Ovary (tissue), 9 donors: ENCODE measurements around the gene CFAP299. TPM values are rescaled to one million over a fixed set of nuclear protein-coding genes. Genes with fewer than 3 reads are reported as not detected.

Experiments used
- DNase-seq, 5 donors: peaks; one replicate each; pipeline ENCODE4 v3.0.0-alpha.2; 2019 to 2020
- H3K27ac ChIP-seq, 2 donors: fragments of 200-600 bp; one replicate each; pipeline versions ENCODE4 v1.5.1 to v1.8.0; 2019 to 2022
- H3K27me3 ChIP-seq: fragments of 200-600 bp; one replicate; pipeline ENCODE4 v1.8.0; 2022
- H3K36me3 ChIP-seq: fragments of 200-600 bp; sonication (generic); one replicate; pipeline ENCODE4 v1.5.1; 2019
- H3K4me1 ChIP-seq: one replicate; pipeline ENCODE4 v1.8.1; 2013; ENCODE audit warnings: mild to moderate bottlenecking, moderate library complexity; ENCODE audit not compliant: insufficient read depth
- H3K4me3 ChIP-seq: fragments of 200-600 bp; sonication (generic); one replicate; pipeline ENCODE4 v1.5.1; 2017
- H3K9me3 ChIP-seq, 2 donors: fragments of 200-600 bp in 1 of 2; sonication (generic) in 1 of 2; one replicate each; pipeline versions ENCODE4 v1.5.1 to v1.8.1; 2013 to 2019; ENCODE audit warnings: mild to moderate bottlenecking in 1 of 2, moderate library complexity in 1 of 2
- CTCF ChIP-seq, 3 donors: fragments of 450-650 bp in 2 of 3; fragments of 200-600 bp in 1 of 3; IDR thresholded peaks; one replicate each; pipeline versions ENCODE4 v1.5.1 to v1.8.0; 2016 to 2022; ENCODE audit warnings: antibody characterized with exemption in 3 of 3, mild to moderate bottlenecking in 1 of 3
- EP300 ChIP-seq: sonication (generic); formaldehyde crosslinking; IDR thresholded peaks from one replicate; pipeline ENCODE4 v1.6.1; 2017; ENCODE audit warnings: antibody characterized with exemption
- POLR2A ChIP-seq: fragments of 450-650 bp; IDR thresholded peaks from one replicate; pipeline ENCODE4 v1.6.1; 2017; ENCODE audit warnings: antibody characterized with exemption, mild to moderate bottlenecking, moderate library complexity
- WGBS, 3 donors: extraction: QIAGEN DNeasy Blood & Tissue Kit in 1 of 3; methylation state at CpG; one replicate each; pipeline versions ENCODE4 v1.1.5 to v1.1.7; 2013 to 2017; 5-methylcytosine and 5-hydroxymethylcytosine counted together
- intact Hi-C, 4 donors: fragments of 100-400 bp; cut with DNase I; formaldehyde crosslinking; loops; one replicate each; pipeline versions ENCODE4 v1.11.0 to v1.15.1; 2022 to 2023
- polyA plus RNA-seq, 2 donors: library from polyadenylated mRNA; stranded (reverse); fragments of 200-250 nt in 1 of 2; fragments of 350-450 nt in 1 of 2; fragmentation: Illumina TruSeq in 1 of 2; extraction: RNeasy Lipid Tissue Mini Kit (QIAGEN cat#74804) in 1 of 2; gene quantifications; one replicate each; pipeline ENCODE4 v1.2.3, GENCODE V29; 2013 to 2014
- total RNA-seq, 7 donors: library from RNA; depleted of rRNA in 2 of 7; stranded (reverse); fragments of >200 nt in 2 of 7; fragmentation: NEBNext Ultra II Directional in 3 of 7; extraction: Animal tissue kit (Norgen Biotek cat#: 25700) in 3 of 7; gene quantifications; one replicate each; pipeline versions ENCODE4 v1.1.0 to v1.2.4, GENCODE V29; 2016 to 2023
- donor health status: DM: no; HTN: no; CAD: no; lungs with moderate emphysema.
- donor health status: DM: no; HTN: no; CAD: no.
- donor health status: Bipolar disorder and iron deficiency.
- donor health status: DM: yes; HTN: yes; CAD: no.
- donor health status: DM: no; HTN: no; CAD: no.
- donor health status: DM: yes; HTN: yes; CAD: no.

Gene CFAP299
- total and polyA plus RNA-seq, 9 donors, result 0.32 to 17.0 (median 0.97) TPM; not detected in 2

DNA sequence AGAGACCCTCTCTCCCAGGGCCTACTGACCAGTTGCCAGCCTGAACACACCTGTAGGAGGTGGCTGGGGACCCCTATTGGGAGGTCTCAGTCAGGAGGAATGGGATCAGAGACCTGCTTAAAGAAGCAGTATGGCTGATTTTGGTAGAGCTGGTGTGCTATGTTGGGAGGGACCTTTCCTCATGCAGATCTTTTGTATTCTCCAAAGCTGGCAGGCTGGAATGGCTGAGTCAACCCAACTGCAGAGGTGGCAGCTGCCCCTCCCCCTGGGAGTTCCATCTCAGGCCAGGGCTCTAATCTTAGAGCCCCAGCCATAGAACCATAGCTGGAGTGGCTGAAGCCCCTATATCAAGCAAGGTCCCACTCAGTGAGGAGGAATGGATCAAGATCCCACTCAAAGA lies 415.7 kb downstream of the CFAP299 start:
- H3K9me3 ChIP-seq, result no peaks in the 10 kb centered on the region
- intact Hi-C loops, result no loop called here
- H3K27ac ChIP-seq, result no peak overlapping the region
- DNase-seq, result no peak
- TF ChIP-seq POLR2A (no peak), EP300 (no peak), CTCF (IDR thresholded peaks at IDR 0.05) (no peak)
- no peaks in the 10 kb centered on the region for H3K36me3 ChIP-seq
- no peaks in the 10 kb centered on the region for H3K4me1 ChIP-seq
- no peaks in the 10 kb centered on the region for H3K27me3 ChIP-seq
- H3K4me3 ChIP-seq, result no peak overlapping the region

- TF ChIP-seq EP300 (no peak), CTCF (IDR thresholded peaks at IDR 0.05) (no peak), POLR2A (no peak)
These were observed 432.4 kb downstream of the CFAP299 start for GRCh38 chr4:80767944-80768343.

GRCh38 chr4:80776168-80776567 lies 440.6 kb downstream of the CFAP299 start:
- no peak overlapping the region for H3K4me3 ChIP-seq
- H3K27ac ChIP-seq, result no peak overlapping the region
- intact Hi-C loops, result no loop called here
- TF ChIP-seq EP300 (no peak), CTCF (IDR thresholded peaks at IDR 0.05) (no peak), POLR2A (no peak)
- no peaks in the 10 kb centered on the region for H3K27me3 ChIP-seq
- no peaks in the 10 kb centered on the region for H3K9me3 ChIP-seq
- 86% methylated on average over 5 of the region's 5 CpGs for WGBS, 3 donors
- DNase-seq, result no peak
- H3K4me1 ChIP-seq, result no peaks in the 10 kb centered on the region
- H3K36me3 ChIP-seq, result no peaks in the 10 kb centered on the region

More at GRCh38 chr4:80767944-80768343, 432.4 kb downstream of the CFAP299 start:
- H3K9me3 ChIP-seq, result no peaks in the 10 kb centered on the region
- no peaks in the 10 kb centered on the region for H3K36me3 ChIP-seq
- no peak overlapping the region for H3K4me3 ChIP-seq
- no peaks in the 10 kb centered on the region for H3K27me3 ChIP-seq
- intact Hi-C loops, result no loop called here
- no peaks in the 10 kb centered on the region for H3K4me1 ChIP-seq
- no peak for DNase-seq
- H3K27ac ChIP-seq, result no peak overlapping the region
- 33 to 53% (median 44%) methylated on average over 2 of the region's 2 CpGs for WGBS, 3 donors

DNA sequence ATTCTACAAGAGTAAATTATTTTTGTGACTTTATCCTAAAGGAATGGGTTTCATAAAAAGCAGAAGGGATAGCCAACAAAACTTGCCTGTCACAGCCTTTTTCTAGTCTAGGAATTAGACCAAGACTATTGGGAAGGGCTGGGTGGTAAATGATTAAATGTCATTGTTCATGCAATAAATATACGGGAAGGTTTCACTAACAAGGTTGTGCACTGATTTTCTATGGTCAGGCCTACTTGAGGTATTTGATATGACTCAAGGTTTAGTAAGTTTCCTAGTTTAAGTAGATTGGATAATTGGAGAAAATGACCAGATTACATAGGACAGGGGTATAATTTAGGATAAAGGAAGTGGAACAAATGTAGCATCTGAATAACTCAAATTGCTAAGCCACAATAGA lies 445.9 kb downstream of the CFAP299 start:
- intact Hi-C loops, result no loop called here
- 91 to 95% (median 91%) methylated on average over 1 of the region's 1 CpG for WGBS, 3 donors
- Histone ChIP-seq H3K4me3 (no peak overlapping the region), H3K27ac (no peak overlapping the region), H3K27me3 (no peaks in the 10 kb centered on the region), H3K36me3 (no peaks in the 10 kb centered on the region), H3K9me3 (no peaks in the 10 kb centered on the region), H3K4me1 (no peaks in the 10 kb centered on the region)
- no peak for TF ChIP-seq POLR2A
- no peak for TF ChIP-seq EP300
- TF ChIP-seq CTCF (IDR thresholded peaks at IDR 0.05), result no peak
- DNase-seq, result no peak

- no peaks in the 10 kb centered on the region for H3K27me3 ChIP-seq
- H3K36me3 ChIP-seq, result no peaks in the 10 kb centered on the region
- 78 to 89% (median 80%) methylated on average over 1 of the region's 1 CpG for WGBS, 3 donors
- H3K4me1 ChIP-seq, result no peaks in the 10 kb centered on the region
- intact Hi-C loops, result no loop called here
- TF ChIP-seq CTCF (IDR thresholded peaks at IDR 0.05), result no peak
- TF ChIP-seq EP300, result no peak
- TF ChIP-seq POLR2A, result no peak
- no peak for DNase-seq
- no peaks in the 10 kb centered on the region for H3K9me3 ChIP-seq
- H3K27ac ChIP-seq, result no peak overlapping the region
- H3K4me3 ChIP-seq, result no peak overlapping the region
These were observed 451.8 kb downstream of the CFAP299 start for GRCh38 chr4:80787306-80787705.
